ENCODE results near the gene IL3RA.

The IL3RA gene

DNA sequence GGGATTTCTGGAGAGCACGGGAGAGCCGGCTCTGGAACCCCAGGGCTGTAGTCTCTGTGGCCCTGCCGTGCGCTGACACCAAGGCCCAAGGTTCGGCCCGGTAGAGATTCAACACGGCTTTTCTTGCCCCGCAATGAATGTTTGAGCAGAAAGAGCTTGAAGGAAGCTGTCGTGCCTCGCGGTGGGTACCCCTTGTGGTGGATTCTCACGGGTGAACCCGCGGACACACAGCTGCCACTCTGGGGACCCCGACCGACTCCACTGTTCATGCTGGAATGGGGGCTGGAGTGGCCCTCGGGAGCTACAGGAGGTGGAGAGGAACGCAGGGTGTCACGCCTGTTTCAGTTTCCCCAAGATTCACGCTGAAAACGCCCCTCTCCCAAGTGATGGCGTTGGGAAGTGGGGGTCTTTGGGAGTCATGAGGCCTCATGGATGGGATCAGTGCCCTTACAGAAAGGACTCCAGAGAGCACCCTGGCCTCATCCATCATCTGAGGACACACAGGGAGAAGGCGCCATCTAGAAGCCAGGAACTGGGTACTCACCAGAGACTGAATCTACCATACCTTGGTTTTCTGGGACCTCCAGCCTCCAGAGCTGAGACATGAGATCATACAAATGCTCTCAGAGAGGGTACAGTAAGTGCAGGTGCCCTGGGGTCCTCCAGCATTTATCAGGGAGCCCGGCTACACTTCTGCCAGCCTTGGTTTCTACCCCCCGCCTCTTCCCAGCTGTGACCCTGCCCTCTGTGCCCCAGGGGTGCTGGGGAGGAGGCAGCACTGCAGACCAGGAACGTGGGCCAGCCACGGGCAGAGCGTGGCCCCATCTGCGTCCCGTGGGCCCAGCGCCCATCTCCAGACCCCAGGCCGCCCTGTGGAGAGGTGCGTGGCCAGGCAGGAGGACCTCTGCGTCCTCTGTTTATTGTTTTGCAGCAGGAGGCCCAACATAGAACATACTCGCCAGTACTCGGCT, 49.0 kb downstream of the IL3RA start:
- no peak for DNase-seq

DNA sequence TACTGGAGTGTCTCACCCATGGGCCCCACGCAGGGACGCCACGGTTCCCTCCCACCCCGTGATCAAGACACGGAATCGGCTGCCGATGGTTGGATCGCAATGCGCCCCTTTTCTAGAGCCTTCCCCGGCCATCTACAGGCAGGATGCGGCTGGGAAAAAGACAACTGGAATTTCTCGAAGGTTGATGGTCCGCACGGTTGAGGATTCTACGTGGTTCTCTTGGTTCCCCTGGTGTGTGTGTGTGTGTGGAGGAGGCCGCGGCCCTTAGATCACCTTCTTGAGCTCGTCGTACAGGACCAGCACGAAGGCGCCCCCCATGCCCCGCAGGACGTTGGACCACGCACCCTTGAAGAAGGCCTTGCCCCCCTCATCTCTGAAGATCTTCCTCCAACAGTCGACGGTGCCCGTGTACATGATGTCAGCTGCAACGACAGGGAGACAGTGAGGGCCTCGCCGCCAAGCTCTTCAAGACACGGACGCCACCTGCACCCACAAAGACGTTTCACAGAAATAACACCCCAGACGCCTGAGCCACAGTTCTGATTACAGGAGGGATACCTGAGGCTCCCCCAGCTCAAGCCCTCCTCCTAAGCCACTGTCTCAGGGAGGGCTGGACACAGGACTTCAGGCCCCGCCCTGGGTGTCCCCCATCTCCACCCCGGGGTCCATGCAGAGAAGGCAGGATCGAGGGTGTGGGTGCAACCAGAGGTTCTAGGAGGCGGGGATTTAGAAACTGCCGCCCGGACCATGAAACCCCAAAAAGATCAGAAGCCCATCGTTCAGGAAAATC, 49.9 kb downstream of the IL3RA start:
- no peak for DNase-seq

DNA sequence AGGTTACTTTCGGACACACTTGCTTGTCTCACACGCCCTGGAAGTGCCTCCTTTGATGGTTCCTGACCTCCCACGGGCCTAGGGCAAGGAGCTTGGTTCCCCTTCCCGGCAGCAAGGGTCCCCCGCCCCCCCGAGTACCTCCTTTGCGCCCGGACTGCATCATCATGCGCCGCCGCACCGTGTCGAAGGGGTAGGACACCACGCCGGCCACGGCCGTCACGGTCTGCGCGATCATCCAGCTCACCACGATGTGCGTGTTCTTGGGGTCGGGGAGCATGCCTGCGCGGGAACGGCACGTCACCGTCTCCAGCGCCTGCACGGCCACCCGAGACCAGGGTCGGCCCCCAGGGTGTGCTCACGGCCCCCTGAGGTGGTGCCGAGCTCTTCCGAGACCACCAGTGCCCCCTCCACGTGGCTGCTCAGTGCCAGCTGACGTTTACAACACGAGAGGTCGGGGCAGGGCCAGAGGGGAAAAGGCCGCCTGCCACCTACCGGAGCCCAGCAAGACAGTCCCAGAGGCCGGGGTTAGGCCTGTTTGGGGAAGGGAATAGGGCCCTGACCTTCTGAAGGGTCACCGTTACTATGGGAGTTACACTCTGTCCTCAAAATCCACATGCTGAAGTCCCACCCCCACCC, 50.7 kb downstream of the IL3RA start:
- DNase-seq: no peak

DNA sequence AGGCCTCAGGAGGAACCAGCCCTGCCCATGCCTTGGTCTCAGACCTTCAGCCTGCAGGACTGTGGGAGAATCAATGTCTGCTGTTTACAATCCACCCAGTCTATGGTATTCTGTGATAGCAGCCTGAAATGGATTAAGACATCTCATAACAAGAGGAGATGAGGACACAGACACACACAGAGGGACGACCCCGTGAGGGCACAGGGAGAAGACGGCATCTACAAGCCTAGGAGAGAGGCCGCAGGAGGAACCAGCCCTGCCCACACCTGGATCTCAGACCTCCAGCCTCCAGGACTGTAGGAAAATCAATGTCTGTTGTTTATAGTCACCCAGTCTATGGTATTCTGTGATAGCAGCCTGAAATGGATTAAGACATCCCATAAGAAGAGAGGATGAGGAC, 52.1 kb downstream of the IL3RA start:
- DNase-seq: no peak

DNA sequence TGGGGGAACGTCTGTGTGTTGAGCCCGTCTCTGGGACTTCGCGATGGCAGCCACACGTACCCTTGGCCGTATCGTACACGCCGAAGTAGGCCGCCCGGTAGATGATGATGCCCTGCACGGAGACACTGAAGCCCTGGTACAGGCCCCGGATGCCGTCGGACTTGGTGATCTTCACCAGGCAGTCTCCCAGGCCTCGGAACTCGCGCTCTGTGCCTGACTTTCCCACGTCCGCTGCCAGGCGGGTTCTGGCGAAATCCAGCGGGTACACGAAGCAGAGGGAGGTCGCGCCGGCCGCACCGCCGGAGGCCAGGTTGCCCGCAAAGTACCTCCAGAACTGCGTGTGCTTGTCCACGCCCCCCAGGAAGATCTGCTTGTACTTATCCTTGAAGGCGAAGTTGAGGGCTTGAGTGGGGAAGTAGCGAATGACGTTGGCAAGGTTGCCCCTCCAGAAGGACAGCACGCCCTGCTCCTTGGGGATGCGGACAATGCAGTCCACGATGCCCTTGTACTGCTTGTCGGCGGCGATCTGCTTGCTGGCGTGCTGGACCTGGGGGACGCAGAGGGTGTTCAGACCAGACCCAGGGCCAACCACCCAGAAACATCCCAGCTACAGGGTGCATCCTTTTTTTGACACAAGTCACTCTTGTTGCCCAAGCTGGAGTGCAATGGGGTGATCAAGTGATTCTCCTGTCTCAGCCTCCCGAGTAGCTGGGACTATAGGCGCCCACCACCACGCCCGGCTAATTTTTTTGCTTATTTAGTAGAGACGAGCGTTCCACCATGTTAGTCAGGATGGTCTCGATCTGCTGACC, 52.8 kb downstream of the IL3RA start:
- no peak for DNase-seq

DNA sequence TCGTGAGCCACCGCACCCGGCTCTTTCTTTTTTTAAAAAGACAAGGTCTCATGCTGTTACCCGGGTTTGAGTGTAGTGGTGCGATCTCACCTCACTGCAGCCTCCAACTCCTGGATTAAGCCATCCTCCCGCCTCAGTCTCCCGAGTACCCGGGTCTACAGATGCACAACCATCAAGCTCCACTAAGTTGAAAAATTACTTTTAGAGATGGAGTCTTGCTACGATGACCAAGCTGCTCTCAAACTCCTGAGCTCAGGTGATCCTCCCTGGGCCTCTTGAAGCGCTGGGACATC, 53.4 kb downstream of the IL3RA start:
- DNase-seq: no peak

GRCh38 chrX:1390621-1391369, 54.2 kb downstream of the IL3RA start:
- no peak for DNase-seq

- DNase-seq: peak; percentile 90
Observed at GRCh38 chrX:1391370-1391706, 54.8 kb downstream of the IL3RA start.

DNA sequence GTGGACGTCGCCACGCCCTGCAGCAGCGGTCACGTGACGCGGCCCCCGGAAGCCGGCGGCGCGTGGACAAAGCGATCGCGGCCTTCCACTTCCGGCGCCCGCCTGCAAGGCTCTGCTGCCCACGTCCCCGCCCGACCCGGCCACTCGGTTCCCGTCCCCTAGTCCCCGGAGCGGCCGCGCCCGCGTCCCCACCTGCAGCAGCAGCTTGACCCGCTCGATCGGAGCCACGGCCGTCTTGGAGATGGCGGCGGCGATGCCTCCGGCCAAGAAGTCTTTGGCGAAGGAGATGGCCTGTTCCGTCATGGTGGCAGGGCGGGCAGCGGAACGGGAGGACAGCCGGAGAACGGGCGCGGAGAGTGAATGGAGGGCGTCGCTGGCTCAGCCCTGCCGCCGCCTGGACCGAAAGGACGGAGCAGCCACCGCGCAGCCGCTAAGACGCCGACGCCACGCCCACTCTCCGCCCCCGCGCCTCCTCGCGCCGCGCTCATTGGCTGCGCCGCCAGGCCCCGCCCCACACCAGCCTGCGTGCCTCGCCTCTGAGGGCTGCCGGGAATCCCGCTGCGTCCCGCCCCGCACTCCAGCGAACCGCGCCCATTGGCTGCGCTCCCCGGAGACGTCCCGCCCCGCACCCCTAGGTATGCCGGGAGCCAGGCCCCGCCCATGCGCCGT, 55.3 kb downstream of the IL3RA start, which contains the start of gene SLC25A6:
TSS of gene SLC25A6 (minus strand) at position 407 of the 669 bp plus-strand sequence. CDS start at position 303, 104 bp downstream.
- peak; percentile 99 for DNase-seq

DNA sequence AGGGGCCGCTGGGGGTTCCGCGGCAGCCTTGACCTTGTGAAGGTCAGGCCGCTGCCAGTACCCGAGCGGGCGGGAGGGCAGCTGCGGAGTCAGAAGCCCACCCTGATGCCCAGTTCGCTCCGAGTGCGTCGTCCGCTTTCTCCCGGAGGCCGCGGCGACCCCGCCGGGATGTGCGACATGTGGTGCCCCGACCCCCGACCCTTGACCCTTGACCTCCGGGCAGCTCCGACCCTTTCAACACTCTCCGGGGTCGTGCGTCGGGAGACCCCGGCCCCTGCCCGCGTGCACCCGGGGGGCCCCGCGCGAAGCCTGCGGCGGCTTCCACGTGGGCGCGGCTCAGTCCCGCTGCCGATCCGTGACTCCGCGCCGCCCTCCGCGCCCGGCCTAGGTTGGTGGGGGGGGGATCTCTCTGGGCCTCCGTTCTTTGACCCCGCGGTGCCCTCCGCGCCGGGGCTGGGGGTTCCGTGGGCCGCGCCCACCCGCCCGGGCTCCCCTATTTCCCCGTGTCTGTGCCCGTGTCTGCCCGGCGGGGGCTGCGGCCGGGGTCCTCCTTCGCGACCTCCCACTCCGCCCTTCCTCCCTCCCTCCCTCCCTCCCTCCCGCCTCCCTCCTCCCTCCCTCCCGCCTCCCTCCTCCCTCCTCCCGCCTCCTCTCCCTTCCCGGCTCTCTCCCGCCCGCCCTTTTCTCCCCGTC, 55.9 kb downstream of the IL3RA start:
- no peak for DNase-seq

DNA sequence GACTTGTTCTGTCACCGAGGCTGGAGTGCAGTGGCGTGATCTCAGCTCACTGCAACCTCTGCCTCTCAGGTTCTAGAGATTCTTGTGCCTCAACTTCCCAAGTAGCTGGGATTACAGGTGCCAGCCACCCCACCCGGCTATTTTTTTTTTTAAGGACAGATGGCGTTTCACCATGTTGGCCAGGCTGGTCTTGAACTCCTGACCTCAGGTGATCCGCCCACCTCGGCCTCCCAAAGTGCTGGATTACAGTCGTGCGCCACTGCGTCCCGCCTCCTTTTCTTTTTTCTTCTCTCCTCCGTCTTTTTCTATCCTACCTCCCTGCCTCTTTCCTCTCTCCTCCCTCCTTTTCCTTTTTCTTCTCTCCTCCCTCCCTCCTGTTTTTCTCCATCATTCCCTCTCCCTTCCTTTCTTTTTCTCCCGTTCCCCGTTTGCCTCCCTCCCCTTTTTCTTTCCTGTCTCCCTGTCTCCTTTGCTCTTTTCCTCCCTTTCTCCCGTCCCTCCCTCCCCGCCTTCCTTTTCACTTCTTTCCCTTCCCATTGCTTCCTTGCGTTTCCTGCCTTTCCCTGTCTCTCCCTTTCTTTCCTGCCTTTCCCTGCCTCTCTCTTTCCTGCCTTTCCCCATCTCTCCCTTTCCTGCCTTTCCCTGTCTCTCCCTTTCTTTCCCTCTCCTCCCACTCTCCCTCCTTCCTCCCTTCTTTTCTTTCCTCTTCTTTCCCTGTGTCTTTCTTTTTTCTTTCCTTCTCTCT, 57.5 kb downstream of the IL3RA start:
- no peak for DNase-seq

DNA sequence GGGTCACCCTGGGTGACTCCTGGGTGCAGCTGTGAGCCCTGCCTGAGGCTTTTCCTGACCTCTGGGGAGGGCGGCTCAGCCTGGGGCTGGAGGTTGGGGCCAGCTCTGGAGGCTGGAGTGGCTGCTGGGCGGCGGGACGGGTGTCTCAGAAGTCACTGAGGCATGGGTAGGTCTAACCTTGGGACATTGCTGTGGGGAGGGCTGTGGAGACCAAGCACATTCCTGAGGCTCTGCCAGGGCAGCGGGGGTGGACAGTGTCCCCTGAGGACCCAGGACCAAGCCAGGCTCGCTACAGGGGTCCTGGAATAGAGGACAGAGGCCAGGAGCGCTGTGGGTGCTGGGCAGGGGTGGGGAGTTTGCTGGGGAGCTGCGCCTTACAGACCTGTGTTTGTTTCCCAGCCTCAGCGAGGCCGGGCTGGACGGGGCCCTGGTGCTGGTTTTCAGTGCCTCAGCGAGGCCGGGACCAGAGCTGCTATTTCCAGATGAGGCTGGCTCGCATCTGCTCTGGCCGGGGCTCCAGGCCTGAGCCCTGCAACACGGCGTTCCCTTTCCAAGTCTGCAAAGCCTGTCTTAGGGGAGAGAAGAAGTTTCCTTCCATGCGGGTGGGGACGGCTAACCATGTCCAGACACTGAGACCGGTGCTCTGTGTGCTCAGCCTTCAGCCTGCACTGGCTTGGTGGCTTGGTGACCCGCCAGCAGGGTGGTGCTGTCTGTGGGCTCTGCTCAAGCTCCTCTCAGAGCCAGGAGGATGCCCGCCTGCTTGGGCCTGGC, 58.3 kb downstream of the IL3RA start:
- DNase-seq: no peak

GRCh38 chrX:1395646-1396216, 59.1 kb downstream of the IL3RA start:
- no peak for DNase-seq

- DNase-seq: no peak
Observed at GRCh38 chrX:1397001-1397400, 60.4 kb downstream of the IL3RA start.

DNA sequence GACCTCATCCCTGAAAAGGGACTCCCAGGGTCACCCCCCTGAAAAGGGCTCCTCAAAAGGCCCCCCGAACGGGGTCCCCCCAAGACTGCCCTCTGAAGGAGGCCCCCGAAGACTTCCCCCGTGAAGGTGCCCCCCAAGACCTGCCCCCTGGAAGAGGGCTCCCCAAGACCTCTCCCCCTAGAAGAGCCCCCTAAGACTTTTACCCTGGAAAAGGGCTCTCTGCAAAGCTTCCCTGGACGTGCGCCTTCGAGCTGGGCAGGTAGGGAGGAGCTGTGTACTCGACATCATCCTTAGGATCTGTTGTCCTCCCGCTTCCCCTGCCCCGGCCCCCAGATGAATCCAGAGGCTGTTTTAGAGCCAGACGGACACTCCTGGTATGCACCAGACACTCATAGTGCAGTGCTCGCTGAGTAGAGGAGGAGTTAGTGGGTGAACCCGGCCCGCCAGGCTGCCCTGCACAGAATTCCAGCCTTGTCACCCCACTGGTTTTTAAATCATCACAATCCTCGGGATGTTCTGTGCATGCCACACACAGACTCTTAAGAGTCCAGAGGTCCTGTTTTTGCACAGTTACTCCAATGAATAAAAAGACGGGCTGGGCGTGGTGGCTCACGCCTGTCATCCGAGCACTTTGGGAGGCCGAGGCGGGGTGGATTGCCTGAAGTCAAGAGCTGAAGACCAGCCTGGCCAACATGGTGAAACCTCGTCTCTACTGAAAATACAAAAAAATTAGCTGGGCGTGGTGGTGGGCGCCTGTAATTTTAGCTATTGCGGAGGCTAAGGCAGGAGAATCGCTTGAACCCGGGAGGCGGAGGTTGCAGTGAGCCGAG, 61.1 kb downstream of the IL3RA start:
- DNase-seq: no peak

DNA sequence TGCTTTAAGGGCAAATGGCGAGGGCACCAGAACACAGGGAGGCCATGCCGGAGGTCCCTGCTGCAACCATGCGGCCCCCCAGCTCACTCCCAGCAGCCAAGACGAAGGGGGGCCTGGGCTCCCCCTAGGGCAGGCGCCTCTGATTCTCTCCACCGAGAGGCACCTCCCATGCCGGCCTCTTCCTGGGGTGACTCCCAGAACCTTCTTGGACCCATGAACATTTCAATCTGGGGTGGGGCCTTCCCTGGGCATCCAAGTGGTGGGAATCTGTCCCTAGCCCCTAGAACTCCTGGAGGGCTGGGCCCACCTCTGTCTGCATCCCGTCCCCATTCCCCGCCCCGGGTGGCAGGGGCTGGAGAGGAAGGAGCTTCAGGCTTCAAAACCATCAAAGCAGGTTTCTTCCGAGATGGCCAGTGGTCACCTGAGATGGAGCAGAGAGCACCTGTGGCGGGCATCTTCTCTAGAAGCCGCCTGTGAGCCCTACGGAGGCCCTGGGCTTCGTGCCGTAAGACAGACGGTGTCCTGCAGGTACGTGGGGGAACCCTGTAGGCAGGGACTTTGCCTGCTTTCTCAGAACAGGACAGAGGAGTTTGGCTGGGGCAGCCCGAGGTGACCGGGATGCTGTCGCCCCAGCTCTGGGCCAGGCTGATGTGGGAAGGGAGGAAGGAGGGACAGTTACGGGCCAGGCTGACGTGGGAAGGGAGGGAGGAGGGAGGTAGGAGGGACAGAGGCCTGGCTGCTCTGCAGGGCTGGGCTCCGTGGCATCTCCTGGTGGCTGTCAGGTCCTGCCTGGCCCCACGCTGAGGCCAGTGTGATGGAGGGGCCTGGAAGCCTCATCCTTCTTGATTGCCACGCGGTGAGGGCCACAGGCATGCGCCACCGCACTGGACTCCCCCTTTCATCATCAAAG, 62.1 kb downstream of the IL3RA start:
- no peak for DNase-seq

GRCh38 chrX:1400049-1400448, 63.5 kb downstream of the IL3RA start:
- DNase-seq: no peak
